Epithelial cell of esophagus (primary cell): ENCODE results near the gene IL1RL2.

Experiments used
- DNase-seq: peaks from one replicate; pipeline ENCODE4 v3.0.0; 2010; ENCODE audit warnings: low read depth
- H3K4me3 ChIP-seq: 2 replicates; pipeline ENCODE4 v1.5.1; 2011; ENCODE audit warnings: mild to moderate bottlenecking, low read length, control low read depth
- CTCF ChIP-seq: IDR thresholded peaks from 2 replicates; pipeline ENCODE4 v1.5.1; 2011; ENCODE audit warnings: low read depth, mild to moderate bottlenecking, low read length, control low read depth, inconsistent platforms; ENCODE audit not compliant: insufficient read depth; ENCODE audit errors: missing control alignments

IL1RL2 gene

GRCh38 chr2:102237176-102237575, 50.4 kb downstream of the IL1RL2 start:
- no peak for TF ChIP-seq CTCF
- no peak overlapping the region for H3K4me3 ChIP-seq
- no peak for DNase-seq

GRCh38 chr2:102238039-102238756, 51.4 kb downstream of the IL1RL2 start:
- H3K4me3 ChIP-seq: no peak overlapping the region
- TF ChIP-seq CTCF: no peak
- no peak for DNase-seq

- no peak for DNase-seq
- H3K4me3 ChIP-seq: no peak overlapping the region
Measured at GRCh38 chr2:102238778-102239177, 52.0 kb downstream of the IL1RL2 start.

GRCh38 chr2:102239344-102239743, 52.5 kb downstream of the IL1RL2 start:
- DNase-seq: no peak
- TF ChIP-seq CTCF: no peak
- H3K4me3 ChIP-seq: no peak overlapping the region

More at GRCh38 chr2:102238778-102239177, 52.0 kb downstream of the IL1RL2 start:
- TF ChIP-seq CTCF: no peak

- DNase-seq: peak; percentile 89
- no peak overlapping the region for H3K4me3 ChIP-seq
- peak; percentile 98 for TF ChIP-seq CTCF
Measured at GRCh38 chr2:102240640-102241370, 54.0 kb downstream of the IL1RL2 start.

GRCh38 chr2:102241616-102242305, 54.9 kb downstream of the IL1RL2 start:
- peak; percentile 45 for DNase-seq
- no peak overlapping the region for H3K4me3 ChIP-seq
- TF ChIP-seq CTCF: no peak
